Retinal pigment epithelial cell (primary cell): ENCODE data around the gene TSKU.
"Not testable (repeated sequence)": the region's sequence is repeated elsewhere in the genome, so short reads cannot be mapped to it uniquely, and the experiment has no call there.

Experiments used
- DNase-seq: peaks from one replicate; pipeline ENCODE4 v3.0.0-alpha.2; 2010; ENCODE audit warnings: low read depth
- H3K4me3 ChIP-seq: 2 replicates; pipeline ENCODE4 v1.5.1; 2011; ENCODE audit warnings: mild to moderate bottlenecking, low read length, control low read depth, moderate library complexity
- CTCF ChIP-seq: conservative IDR thresholded peaks from 2 replicates; pipeline ENCODE4 v1.5.1; 2011; ENCODE audit warnings: low read depth, low read length, control low read depth, inconsistent platforms

TSKU gene

GRCh38 chr11:76788661-76789442, 5.7 kb downstream of the TSKU start:
- H3K4me3 ChIP-seq: no peak overlapping the region
- no peak for DNase-seq

GRCh38 chr11:76789443-76789719, 6.2 kb downstream of the TSKU start:
- TF ChIP-seq CTCF: no peak
- no peak for DNase-seq
- no peak overlapping the region for H3K4me3 ChIP-seq

More at GRCh38 chr11:76788661-76789442, 5.7 kb downstream of the TSKU start:
- TF ChIP-seq CTCF: no peak

- TF ChIP-seq CTCF: no peak
- H3K4me3 ChIP-seq: no peak overlapping the region
- no peak for DNase-seq
Observed at GRCh38 chr11:76790251-76790650, 7.1 kb downstream of the TSKU start.

- not testable (repeated sequence) for H3K4me3 ChIP-seq, DNase-seq
Observed at GRCh38 chr11:76791002-76791770, 8.0 kb downstream of the TSKU start.

GRCh38 chr11:76791861-76792260, 8.7 kb downstream of the TSKU start:
- no peak for DNase-seq
- H3K4me3 ChIP-seq: no peak overlapping the region
- no peak for TF ChIP-seq CTCF

- DNase-seq: no peak
- no peak overlapping the region for H3K4me3 ChIP-seq
- no peak for TF ChIP-seq CTCF
Observed at GRCh38 chr11:76792505-76793264, 9.5 kb downstream of the TSKU start.
